Tibial nerve (tissue), 4 donors: ENCODE data around the gene SHC1. TPM values are rescaled to one million over a fixed set of nuclear protein-coding genes. Genes with fewer than 3 reads are reported as not detected.

ENCODE experiments used
- DNase-seq, 2 donors: peaks; one replicate each; pipeline ENCODE4 v3.0.0-alpha.2; 2019; ENCODE audit warnings: low spot score in 2 of 2
- H3K27ac ChIP-seq, 4 donors: fragments of 200-600 bp; sonication (generic) in 3 of 4; one replicate each; pipeline ENCODE4 v1.5.1; 2017 to 2019; ENCODE audit warnings: mild to moderate bottlenecking in 1 of 4
- H3K27me3 ChIP-seq, 2 donors: fragments of 200-600 bp; sonication (generic) in 1 of 2; one replicate each; pipeline versions ENCODE4 v1.5.1 to v1.6.0; 2017 to 2019
- H3K36me3 ChIP-seq, 3 donors: fragments of 200-600 bp; sonication (generic); one replicate each; pipeline ENCODE4 v1.5.1; 2018 to 2019
- H3K4me1 ChIP-seq, 4 donors: fragments of 200-600 bp; sonication (generic) in 3 of 4; one replicate each; pipeline ENCODE4 v1.5.1; 2017 to 2019
- H3K4me3 ChIP-seq, 4 donors: fragments of 200-600 bp; sonication (generic) in 3 of 4; one replicate each; pipeline ENCODE4 v1.5.1; 2017 to 2019; ENCODE audit warnings: mild to moderate bottlenecking in 1 of 4, moderate library complexity in 1 of 4
- H3K9me3 ChIP-seq, 4 donors: fragments of 200-600 bp; sonication (generic) in 3 of 4; one replicate each; pipeline ENCODE4 v1.5.1; 2017 to 2019
- CTCF ChIP-seq, 5 experiments: fragments of 200-600 bp in 3 of 5; fragments of 450-650 bp in 2 of 5; sonication (generic) in 3 of 5; IDR thresholded peaks; one replicate each; pipeline ENCODE4 v1.5.1; 2016 to 2019; ENCODE audit warnings: antibody characterized with exemption in 5 of 5, mild to moderate bottlenecking in 3 of 5, moderate library complexity in 2 of 5
- EP300 ChIP-seq, 2 donors: sonication (generic); formaldehyde crosslinking; IDR thresholded peaks; one replicate each; pipeline ENCODE4 v1.6.1; 2017; ENCODE audit warnings: antibody characterized with exemption in 2 of 2, mild to moderate bottlenecking in 1 of 2
- POLR2A ChIP-seq, 2 donors: fragments of 450-650 bp; IDR thresholded peaks; one replicate each; pipeline ENCODE4 v1.6.1; 2017; ENCODE audit warnings: antibody characterized with exemption in 2 of 2, mild to moderate bottlenecking in 2 of 2, moderate library complexity in 2 of 2
- WGBS, 2 donors: methylation state at CpG; one replicate each; pipeline ENCODE4 v1.1.5; 2018; 5-methylcytosine and 5-hydroxymethylcytosine counted together
- small RNA-seq: library from RNA; depleted of rRNA; stranded (forward); fragments of <200 nt; gene quantifications from one replicate; pipeline ENCODE3, GENCODE V24; 2016
- total RNA-seq, 4 donors: library from RNA; depleted of rRNA; stranded (reverse); fragments of >200 nt; gene quantifications; one replicate each; pipeline ENCODE4 v1.1.0, GENCODE V29; 2016

The SHC1 gene
- total RNA-seq, 4 donors from 2014 or later: 82.9 to 168 (median 101) TPM

- TF ChIP-seq POLR2A (IDR thresholded peaks at IDR 0.05) (no peak), EP300 (IDR thresholded peaks at IDR 0.05) (no peak), CTCF (IDR thresholded peaks at IDR 0.05) (no peak)
- Histone ChIP-seq H3K27me3 (no peaks in the 10 kb centered on the region), H3K27ac (no peak overlapping the region), H3K4me3 (no peak overlapping the region), H3K9me3 (no peaks in the 10 kb centered on the region), H3K36me3 (peaks cover 0 to 36% (median 0%) of the 10 kb centered on the region in 3 donors), H3K4me1 (no peaks in the 10 kb centered on the region)
- DNase-seq: no peak
- WGBS, 2 donors: 79 to 86% methylated on average over 2 of the region's 2 CpGs
Observed at GRCh38 chr1:154912755-154913154, 57.8 kb downstream of the SHC1 start.

Small RNA genes lying within 50 kb of the gene (small RNA-seq; reads per million reads assigned to genes)
- gene MIR4258: not detected
- not detected for gene RF00017

Other genes starting within 250 kb of the SHC1 start
- gene KCNN3, start 100.5 kb downstream of the SHC1 start, total RNA-seq: under 1 TPM; 0.21 to 0.78 (median 0.26) TPM
- 10 to 100 TPM in 3 of 4 donors, 1 to 10 TPM in 1; 9.0 to 19.8 (median 15.6) TPM for gene PMVK, start 34.0 kb downstream of the SHC1 start, total RNA-seq
- 100 to 1,000 TPM in 2 of 4 donors, 10 to 100 TPM in 2; 52.5 to 120 (median 97.9) TPM for gene PBXIP1, start 14.6 kb downstream of the SHC1 start, total RNA-seq
- 10 to 100 TPM; 18.6 to 24.3 (median 23.5) TPM for gene PYGO2, start 9.0 kb downstream of the SHC1 start, total RNA-seq
- 10 to 100 TPM; 35.2 to 40.5 (median 37.3) TPM for gene CKS1B, start 3.9 kb upstream of the SHC1 start, total RNA-seq
- gene FLAD1, start 12.6 kb upstream of the SHC1 start, total RNA-seq: 10 to 100 TPM; 17.4 to 33.6 (median 23.6) TPM
- gene LENEP, start 22.8 kb upstream of the SHC1 start, total RNA-seq: 1 to 10 TPM in 1 of 4 donors, not detected in 3; 1.5 TPM
- gene ZBTB7B, start 32.1 kb upstream of the SHC1 start, total RNA-seq: 10 to 100 TPM; 44.6 to 53.4 (median 49.5) TPM
- 1 to 10 TPM in 3 of 4 donors, under 1 TPM in 1; 0.90 to 4.2 (median 1.7) TPM for gene DCST2, start 63.0 kb upstream of the SHC1 start, total RNA-seq
- 1 to 10 TPM in 1 of 4 donors, under 1 TPM in 2, not detected in 1; 0.21 to 3.5 (median 0.90) TPM for gene DCST1, start 63.1 kb upstream of the SHC1 start, total RNA-seq
- gene ADAM15, start 80.6 kb upstream of the SHC1 start, total RNA-seq: 100 to 1,000 TPM; 111 to 202 (median 168) TPM
- 1 to 10 TPM in 3 of 4 donors, under 1 TPM in 1; 0.87 to 4.2 (median 1.8) TPM for gene EFNA4, start 93.0 kb upstream of the SHC1 start, total RNA-seq
- gene EFNA3, start 108.1 kb upstream of the SHC1 start, total RNA-seq: 1 to 10 TPM in 2 of 4 donors, under 1 TPM in 1, not detected in 1; 0.63 to 1.2 (median 1.2) TPM
- 10 to 100 TPM; 27.4 to 41.4 (median 34.0) TPM for gene EFNA1, start 157.1 kb upstream of the SHC1 start, total RNA-seq
- 10 to 100 TPM in 3 of 4 donors, 1 to 10 TPM in 1; 5.7 to 33.9 (median 14.9) TPM for gene SLC50A1, start 165.1 kb upstream of the SHC1 start, total RNA-seq
- gene DPM3, start 169.8 kb upstream of the SHC1 start, total RNA-seq: 100 to 1,000 TPM in 2 of 4 donors, 10 to 100 TPM in 2; 74.7 to 115 (median 95.6) TPM
- 100 to 1,000 TPM; 102 to 167 (median 146) TPM for gene KRTCAP2, start 202.6 kb upstream of the SHC1 start, total RNA-seq
- gene TRIM46, start 203.1 kb upstream of the SHC1 start, total RNA-seq: 10 to 100 TPM in 2 of 4 donors, 1 to 10 TPM in 2; 6.0 to 20.4 (median 12.7) TPM
- 100 to 1,000 TPM in 1 of 4 donors, 10 to 100 TPM in 3; 33.9 to 119 (median 52.6) TPM for gene THBS3, start 237.2 kb upstream of the SHC1 start, total RNA-seq
- 10 to 100 TPM; 30.1 to 50.7 (median 35.3) TPM for gene MTX1, start 237.9 kb upstream of the SHC1 start, total RNA-seq